GM19193 (cell line): ENCODE data around the gene KIAA1217.

Experiments used
- POLR2A ChIP-seq: IDR thresholded peaks from 4 replicates; pipeline ENCODE4 v1.6.1; 2011; ENCODE audit not compliant: insufficient read depth, insufficient read length; ENCODE audit errors: extremely low read depth

KIAA1217 gene

GRCh38 chr10:24315211-24315610 lies 106.3 kb downstream of the KIAA1217 start:
- TF ChIP-seq POLR2A: no peak

DNA sequence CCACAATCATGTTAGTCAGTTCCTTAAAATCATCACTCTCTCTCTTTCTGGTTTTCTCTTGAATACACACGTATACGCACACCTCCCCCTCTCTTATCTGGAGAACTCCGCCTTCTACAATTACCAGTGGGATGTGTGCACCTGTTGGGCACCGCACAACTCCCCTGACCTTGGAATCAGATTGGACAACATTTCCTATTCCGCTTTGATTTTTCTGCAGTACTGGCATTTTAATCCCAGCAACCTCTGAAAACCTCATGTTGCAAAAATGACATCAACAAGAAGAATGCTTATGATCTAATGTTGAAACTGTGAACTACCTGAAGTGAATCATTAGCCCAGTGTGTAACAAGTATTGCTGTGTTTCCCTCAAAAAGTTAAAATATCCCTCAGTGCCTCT lies 109.6 kb downstream of the KIAA1217 start:
- no peak for TF ChIP-seq POLR2A

DNA sequence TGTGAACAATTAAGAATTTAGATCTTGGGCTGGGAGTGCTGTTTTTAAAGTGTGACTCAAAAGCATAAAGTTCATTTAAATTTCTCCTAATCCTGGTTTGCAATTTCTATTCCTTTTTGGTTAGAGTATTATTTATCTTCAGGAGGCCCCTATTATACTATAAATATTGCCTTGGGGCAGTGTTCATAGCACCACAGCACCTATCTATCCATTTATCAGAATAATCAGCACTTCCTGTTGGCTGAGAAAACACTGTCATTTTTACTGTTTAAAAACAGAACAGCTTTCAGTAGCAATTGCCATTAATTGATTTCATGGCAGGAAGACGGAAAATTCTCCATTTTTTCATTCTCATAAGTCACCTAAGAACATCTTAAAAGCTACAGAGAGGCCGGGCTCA lies 111.4 kb downstream of the KIAA1217 start:
- no peak for TF ChIP-seq POLR2A

- TF ChIP-seq POLR2A: no peak
Measured at GRCh38 chr10:24324651-24325050, 115.7 kb downstream of the KIAA1217 start.

GRCh38 chr10:24331457-24331856 lies 122.5 kb downstream of the KIAA1217 start:
- no peak for TF ChIP-seq POLR2A

GRCh38 chr10:24333736-24334135 lies 124.8 kb downstream of the KIAA1217 start:
- no peak for TF ChIP-seq POLR2A

GRCh38 chr10:24334279-24334939 lies 125.5 kb downstream of the KIAA1217 start:
- TF ChIP-seq POLR2A: no peak

DNA sequence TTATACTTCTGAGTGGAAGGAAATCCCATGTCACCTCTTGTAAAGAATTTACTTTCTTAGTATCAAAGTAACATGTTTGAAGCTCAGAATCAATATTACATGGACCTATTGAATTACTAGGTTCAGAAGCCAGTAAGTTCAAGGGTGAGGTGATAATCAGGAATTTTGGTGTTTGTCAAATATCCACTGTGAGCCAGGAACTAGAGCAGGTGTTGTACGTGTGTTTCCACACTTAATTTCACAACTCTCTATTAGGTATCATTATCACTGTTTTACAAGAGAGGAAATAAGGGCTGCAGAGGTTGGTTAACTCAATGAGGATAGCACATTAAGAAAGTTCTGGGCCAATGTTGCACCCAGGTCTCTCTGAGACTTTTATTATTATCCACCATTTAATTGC lies 130.4 kb downstream of the KIAA1217 start:
- TF ChIP-seq POLR2A: no peak

GRCh38 chr10:24340446-24340845 lies 131.5 kb downstream of the KIAA1217 start:
- no peak for TF ChIP-seq POLR2A

- no peak for TF ChIP-seq POLR2A
Measured at GRCh38 chr10:24340883-24341282, 131.9 kb downstream of the KIAA1217 start.

- TF ChIP-seq POLR2A: no peak
Measured at GRCh38 chr10:24341371-24341770, 132.4 kb downstream of the KIAA1217 start.

DNA sequence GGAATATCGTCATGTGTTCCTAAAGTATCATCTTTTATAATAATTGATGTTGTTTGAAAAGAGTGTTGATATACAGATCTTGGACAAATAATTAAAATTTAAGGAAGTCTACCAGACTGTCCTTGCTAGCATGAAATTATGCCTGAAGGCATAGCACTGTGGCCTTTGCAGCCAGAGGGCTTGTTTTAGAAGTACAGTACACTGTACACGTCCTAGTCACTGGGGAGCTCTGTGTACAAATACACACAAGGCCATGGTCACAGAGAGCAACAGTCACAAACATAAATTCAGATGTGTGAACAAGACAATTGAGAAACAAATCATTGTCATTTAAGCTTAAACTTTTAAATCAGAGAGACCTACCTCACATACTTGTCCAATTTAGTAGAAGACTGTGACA lies 133.0 kb downstream of the KIAA1217 start:
- TF ChIP-seq POLR2A: no peak

DNA sequence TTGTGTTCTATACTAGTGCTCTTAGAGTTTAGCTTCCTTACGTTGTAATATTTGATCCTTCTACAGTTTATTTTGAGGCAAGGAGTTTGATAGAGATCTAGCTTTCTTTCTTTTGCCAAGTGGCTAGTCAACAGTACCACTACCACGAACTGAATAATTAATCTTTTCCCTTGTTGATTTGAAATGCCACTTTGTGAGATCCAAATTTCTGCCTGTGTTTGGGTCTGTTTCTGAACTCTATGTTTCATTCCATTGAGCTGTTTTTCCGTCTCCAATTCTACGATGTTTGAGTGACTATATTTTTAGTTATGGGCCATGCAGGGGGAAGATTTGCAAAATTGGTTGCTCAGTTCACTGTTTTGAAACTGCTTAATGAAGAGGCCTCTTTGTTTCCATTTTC lies 134.7 kb downstream of the KIAA1217 start:
- TF ChIP-seq POLR2A: no peak

- no peak for TF ChIP-seq POLR2A
Measured at GRCh38 chr10:24344279-24344678, 135.3 kb downstream of the KIAA1217 start.

DNA sequence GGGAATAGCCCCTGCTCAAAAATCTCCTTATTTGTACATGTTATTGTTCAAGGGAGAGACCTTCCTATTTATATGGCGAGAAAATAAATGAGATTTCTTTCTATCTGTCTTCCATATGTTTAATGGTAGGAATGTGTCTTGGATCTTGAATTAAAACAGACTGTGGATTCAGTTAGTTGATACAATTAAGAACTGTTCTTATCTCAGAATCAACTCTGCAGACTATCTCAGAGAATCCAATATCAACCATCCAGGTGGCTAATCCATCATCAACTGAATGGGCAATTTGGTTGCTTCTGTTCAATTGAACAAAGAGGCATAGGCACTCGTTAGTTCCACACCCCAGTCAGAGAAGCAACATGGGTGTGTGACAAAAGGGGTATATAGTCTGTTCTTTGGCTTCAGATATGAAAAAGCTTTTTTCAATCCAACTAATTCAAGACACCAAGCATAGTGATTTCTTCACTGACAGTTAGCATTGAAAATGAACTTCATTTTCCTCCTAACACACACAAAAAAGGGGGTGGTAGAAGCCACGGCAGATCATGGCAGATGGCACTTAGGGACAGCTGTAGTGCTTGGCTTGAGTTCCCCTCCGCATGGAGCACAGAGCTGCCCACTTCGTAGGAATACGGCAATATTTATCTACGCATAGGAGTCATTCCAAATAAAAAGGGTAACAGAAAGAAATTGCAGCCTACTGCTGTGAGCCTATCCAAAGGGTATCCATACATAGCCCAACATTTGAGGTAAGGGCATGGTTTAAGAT lies 135.9 kb downstream of the KIAA1217 start:
- TF ChIP-seq POLR2A: no peak

DNA sequence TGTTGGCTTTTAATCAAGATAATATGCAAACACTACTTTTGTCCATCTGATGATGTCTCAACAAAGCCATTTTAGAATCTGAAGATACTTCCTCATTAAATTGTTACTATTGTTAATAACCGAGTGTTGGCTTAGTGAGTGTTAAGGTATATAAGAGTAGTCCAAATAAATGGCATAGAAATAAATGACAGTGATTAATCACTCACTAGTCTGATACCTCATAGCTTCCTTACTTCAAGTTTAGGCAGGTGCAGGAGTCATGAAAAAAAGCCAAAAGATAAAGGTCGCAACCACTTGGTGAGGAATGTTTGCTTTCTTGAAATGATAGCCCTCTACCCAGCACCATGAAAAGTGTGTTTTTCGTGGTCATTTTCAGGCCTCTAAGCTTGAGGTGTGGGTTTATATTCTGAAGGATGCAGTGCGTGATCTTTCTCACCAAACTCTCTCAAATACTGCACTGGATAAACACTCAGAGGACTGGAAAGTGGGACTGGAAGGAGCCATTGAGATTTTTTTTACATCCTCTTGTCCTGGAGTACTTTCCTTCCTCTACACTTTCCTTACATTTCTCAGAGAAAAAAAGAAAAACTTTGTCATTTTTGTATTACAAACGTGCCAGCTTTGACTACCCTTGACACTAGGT lies 138.1 kb downstream of the KIAA1217 start:
- no peak for TF ChIP-seq POLR2A
